ENCODE measurements around the gene SLC51A.
A peak's percentile ranks its signal among the peaks of the same experiment; 100 is the strongest.
"Not testable (repeated sequence)": the region's sequence is repeated elsewhere in the genome, so short reads cannot be mapped to it uniquely, and the experiment has no call there.

SLC51A gene

DNA sequence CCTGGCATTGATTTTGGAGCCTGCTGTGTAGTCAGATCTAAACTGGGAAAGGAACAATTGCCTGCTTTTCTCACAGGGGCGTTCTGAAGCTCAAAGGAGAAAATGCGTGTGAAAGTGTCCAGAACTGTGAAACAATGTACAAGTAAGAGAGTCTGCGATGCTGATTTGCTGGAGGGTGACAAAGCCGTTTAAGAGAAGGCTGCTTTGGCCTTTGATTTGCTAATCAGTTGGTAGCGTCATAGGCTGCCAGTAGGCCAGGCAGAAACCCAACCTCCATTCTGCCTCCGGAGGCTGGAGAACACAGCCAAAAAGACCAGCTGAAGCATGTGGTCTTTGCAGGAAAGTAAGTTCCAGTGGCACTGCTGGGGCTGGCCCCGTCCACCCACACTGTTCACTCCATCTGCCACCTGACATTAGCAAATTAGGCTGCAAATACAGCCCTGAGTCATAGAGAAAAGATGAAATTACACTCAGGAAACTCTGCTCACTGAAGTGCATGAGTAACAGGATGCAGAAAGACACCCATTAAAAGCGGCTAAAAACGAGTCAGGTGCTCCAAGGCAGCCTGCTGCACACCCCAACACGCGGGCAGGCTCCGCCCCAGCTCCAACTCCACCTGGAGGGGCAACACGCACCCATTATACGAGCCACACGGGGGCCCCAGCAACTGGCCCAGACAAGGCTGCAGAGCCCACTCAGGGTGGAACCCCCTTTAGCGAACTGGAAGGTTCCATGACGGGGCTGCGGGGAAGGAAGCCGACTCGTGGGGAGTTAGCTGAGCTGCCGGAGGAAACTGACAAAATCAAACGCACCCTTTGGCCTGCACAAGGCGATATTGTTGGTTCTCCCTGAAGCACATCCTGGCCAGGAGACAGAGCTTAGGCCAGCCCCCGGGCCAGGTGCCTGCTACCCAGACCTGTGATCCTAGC lies 36.7 kb upstream of the SLC51A start:
- Histone ChIP-seq H3K4me1 (ENCODE audit: control insufficient read depth, insufficient read depth, low read length) (no peaks in the 10 kb centered on the region), H3K27ac (ENCODE audit: low read length) (no peak overlapping the region), H3K9me3 (ENCODE audit: control insufficient read depth in 2 of 2, low read length in 2 of 2) (no peaks in the 10 kb centered on the region), H3K36me3 (ENCODE audit: control insufficient read depth in 2 of 2, insufficient read depth in 2 of 2, low read length in 2 of 2) (no peaks in the 10 kb centered on the region), H3K27me3 (ENCODE audit: control insufficient read depth in 1 of 2, insufficient read depth in 2 of 2, low read length in 2 of 2) (no peaks in the 10 kb centered on the region), H3K4me3 (ENCODE audit: low read length in 2 of 2) (no peak overlapping the region), H3K9ac (ENCODE audit: low read length in 2 of 2) (no peak overlapping the region)

- Histone ChIP-seq H3K4me3 (ENCODE audit: low read length in 2 of 2) (no peak overlapping the region), H3K27ac (ENCODE audit: low read length) (no peak overlapping the region), H3K36me3 (ENCODE audit: control insufficient read depth in 2 of 2, insufficient read depth in 2 of 2, low read length in 2 of 2) (no peaks in the 10 kb centered on the region), H3K9me3 (ENCODE audit: control insufficient read depth in 2 of 2, low read length in 2 of 2) (no peaks in the 10 kb centered on the region), H3K9ac (ENCODE audit: low read length in 2 of 2) (no peak overlapping the region), H3K27me3 (ENCODE audit: control insufficient read depth in 1 of 2, insufficient read depth in 2 of 2, low read length in 2 of 2) (no peaks in the 10 kb centered on the region), H3K4me1 (ENCODE audit: control insufficient read depth, insufficient read depth, low read length) (no peaks in the 10 kb centered on the region)
Observed at GRCh38 chr3:196180346-196180745, 36.0 kb upstream of the SLC51A start.

- Histone ChIP-seq H3K36me3 (ENCODE audit: control insufficient read depth in 2 of 2, insufficient read depth in 2 of 2, low read length in 2 of 2) (no peaks in the 10 kb centered on the region), H3K4me1 (ENCODE audit: control insufficient read depth, insufficient read depth, low read length) (no peaks in the 10 kb centered on the region), H3K27ac (ENCODE audit: low read length) (no peak overlapping the region), H3K27me3 (ENCODE audit: control insufficient read depth in 1 of 2, insufficient read depth in 2 of 2, low read length in 2 of 2) (no peaks in the 10 kb centered on the region), H3K9ac (ENCODE audit: low read length in 2 of 2) (no peak overlapping the region), H3K9me3 (ENCODE audit: control insufficient read depth in 2 of 2, low read length in 2 of 2) (no peaks in the 10 kb centered on the region), H3K4me3 (ENCODE audit: low read length in 2 of 2) (no peak overlapping the region)
Observed at GRCh38 chr3:196181127-196181546, 35.2 kb upstream of the SLC51A start.

DNA sequence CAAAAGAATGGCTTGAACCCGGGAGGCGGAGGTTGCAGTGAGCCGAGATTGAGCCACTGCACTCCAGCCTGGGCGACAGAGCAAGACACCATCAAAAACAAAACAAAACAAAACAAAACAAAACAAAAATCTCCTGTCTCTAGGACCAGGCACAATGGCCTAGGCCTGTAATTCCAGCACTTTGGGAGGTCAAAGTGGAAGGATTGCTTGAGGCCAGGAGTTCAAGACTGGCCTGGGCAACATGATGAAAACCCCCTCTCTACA lies 32.2 kb upstream of the SLC51A start:
- H3K36me3 ChIP-seq (ENCODE audit: control insufficient read depth in 2 of 2, insufficient read depth in 2 of 2, low read length in 2 of 2); H3K27ac ChIP-seq (ENCODE audit: low read length); H3K9me3 ChIP-seq (ENCODE audit: control insufficient read depth in 2 of 2, low read length in 2 of 2); H3K4me3 ChIP-seq (ENCODE audit: low read length in 2 of 2); H3K9ac ChIP-seq (ENCODE audit: low read length in 2 of 2); H3K27me3 ChIP-seq (ENCODE audit: control insufficient read depth in 1 of 2, insufficient read depth in 2 of 2, low read length in 2 of 2); H3K4me1 ChIP-seq (ENCODE audit: control insufficient read depth, insufficient read depth, low read length): not testable (repeated sequence)

DNA sequence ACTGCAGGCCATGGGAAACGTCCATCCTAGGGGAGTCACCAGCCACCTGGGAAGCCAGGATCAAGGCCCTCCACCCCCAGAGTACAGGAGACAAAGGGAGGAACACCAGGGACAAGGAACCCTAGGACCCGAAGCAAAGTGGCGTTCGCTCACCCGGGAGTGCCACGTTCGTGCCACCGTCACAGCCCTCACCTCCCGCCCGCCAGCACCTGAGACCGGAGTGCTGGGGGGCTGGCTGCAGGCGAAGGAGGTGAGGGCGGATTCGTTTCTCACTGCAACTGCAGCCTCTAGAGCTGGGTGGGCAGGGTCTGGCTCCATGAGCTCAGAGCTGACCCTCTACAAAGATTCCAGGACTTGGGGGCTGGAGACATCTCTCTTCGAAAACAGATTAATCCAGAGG lies 31.5 kb upstream of the SLC51A start:
- no peak overlapping the region for H3K9ac ChIP-seq (ENCODE audit: low read length in 2 of 2)
- H3K27me3 ChIP-seq (ENCODE audit: control insufficient read depth in 1 of 2, insufficient read depth in 2 of 2, low read length in 2 of 2), result no peaks in the 10 kb centered on the region
- H3K4me1 ChIP-seq (ENCODE audit: control insufficient read depth, insufficient read depth, low read length), result peaks cover 5% of the 10 kb centered on the region
- H3K4me3 ChIP-seq (ENCODE audit: low read length in 2 of 2), result no peak overlapping the region
- H3K9me3 ChIP-seq (ENCODE audit: control insufficient read depth in 2 of 2, low read length in 2 of 2), result no peaks in the 10 kb centered on the region
- H3K27ac ChIP-seq (ENCODE audit: low read length), result no peak overlapping the region
- H3K36me3 ChIP-seq (ENCODE audit: control insufficient read depth in 2 of 2, insufficient read depth in 2 of 2, low read length in 2 of 2), result no peaks in the 10 kb centered on the region

- no peaks in the 10 kb centered on the region for H3K27me3 ChIP-seq (ENCODE audit: control insufficient read depth in 1 of 2, insufficient read depth in 2 of 2, low read length in 2 of 2)
- no peak overlapping the region for H3K27ac ChIP-seq (ENCODE audit: low read length)
- H3K9ac ChIP-seq (ENCODE audit: low read length in 2 of 2), result peak overlapping the region; percentile 42 to 50
- H3K4me1 ChIP-seq (ENCODE audit: control insufficient read depth, insufficient read depth, low read length), result peaks cover 5% of the 10 kb centered on the region
- no peak overlapping the region for H3K4me3 ChIP-seq (ENCODE audit: low read length in 2 of 2)
- H3K9me3 ChIP-seq (ENCODE audit: control insufficient read depth in 2 of 2, low read length in 2 of 2), result no peaks in the 10 kb centered on the region
- H3K36me3 ChIP-seq (ENCODE audit: control insufficient read depth in 2 of 2, insufficient read depth in 2 of 2, low read length in 2 of 2), result no peaks in the 10 kb centered on the region
Observed at GRCh38 chr3:196186651-196187573, 29.4 kb upstream of the SLC51A start.

- H3K9ac ChIP-seq (ENCODE audit: low read length in 2 of 2), result no peak overlapping the region
- H3K27ac ChIP-seq (ENCODE audit: low read length), result no peak overlapping the region
- H3K36me3 ChIP-seq (ENCODE audit: control insufficient read depth in 2 of 2, insufficient read depth in 2 of 2, low read length in 2 of 2), result no peaks in the 10 kb centered on the region
- no peaks in the 10 kb centered on the region for H3K9me3 ChIP-seq (ENCODE audit: control insufficient read depth in 2 of 2, low read length in 2 of 2)
- H3K4me1 ChIP-seq (ENCODE audit: control insufficient read depth, insufficient read depth, low read length), result peaks cover 11% of the 10 kb centered on the region
- no peaks in the 10 kb centered on the region for H3K27me3 ChIP-seq (ENCODE audit: control insufficient read depth in 1 of 2, insufficient read depth in 2 of 2, low read length in 2 of 2)
- no peak overlapping the region for H3K4me3 ChIP-seq (ENCODE audit: low read length in 2 of 2)
Observed at GRCh38 chr3:196189566-196190347, 26.6 kb upstream of the SLC51A start.

GRCh38 chr3:196192036-196192523 lies 24.3 kb upstream of the SLC51A start:
- H3K9me3 ChIP-seq (ENCODE audit: control insufficient read depth in 2 of 2, low read length in 2 of 2), result no peaks in the 10 kb centered on the region
- H3K9ac ChIP-seq (ENCODE audit: low read length in 2 of 2), result no peak overlapping the region
- H3K27me3 ChIP-seq (ENCODE audit: control insufficient read depth in 1 of 2, insufficient read depth in 2 of 2, low read length in 2 of 2), result no peaks in the 10 kb centered on the region
- no peak overlapping the region for H3K27ac ChIP-seq (ENCODE audit: low read length)
- no peaks in the 10 kb centered on the region for H3K36me3 ChIP-seq (ENCODE audit: control insufficient read depth in 2 of 2, insufficient read depth in 2 of 2, low read length in 2 of 2)
- H3K4me3 ChIP-seq (ENCODE audit: low read length in 2 of 2), result no peak overlapping the region
- H3K4me1 ChIP-seq (ENCODE audit: control insufficient read depth, insufficient read depth, low read length), result peaks cover 6% of the 10 kb centered on the region

- Histone ChIP-seq H3K27ac (ENCODE audit: low read length) (no peak overlapping the region), H3K4me3 (ENCODE audit: low read length in 2 of 2) (no peak overlapping the region), H3K27me3 (ENCODE audit: control insufficient read depth in 1 of 2, insufficient read depth in 2 of 2, low read length in 2 of 2) (no peaks in the 10 kb centered on the region), H3K9ac (ENCODE audit: low read length in 2 of 2) (no peak overlapping the region), H3K4me1 (ENCODE audit: control insufficient read depth, insufficient read depth, low read length) (peaks cover 6% of the 10 kb centered on the region), H3K36me3 (ENCODE audit: control insufficient read depth in 2 of 2, insufficient read depth in 2 of 2, low read length in 2 of 2) (no peaks in the 10 kb centered on the region), H3K9me3 (ENCODE audit: control insufficient read depth in 2 of 2, low read length in 2 of 2) (no peaks in the 10 kb centered on the region)
Observed at GRCh38 chr3:196192524-196193051, 23.7 kb upstream of the SLC51A start.

- Histone ChIP-seq H3K4me1 (ENCODE audit: control insufficient read depth, insufficient read depth, low read length) (peaks cover 6% of the 10 kb centered on the region), H3K4me3 (ENCODE audit: low read length in 2 of 2) (no peak overlapping the region), H3K9ac (ENCODE audit: low read length in 2 of 2) (no peak overlapping the region), H3K27me3 (ENCODE audit: control insufficient read depth in 1 of 2, insufficient read depth in 2 of 2, low read length in 2 of 2) (no peaks in the 10 kb centered on the region), H3K27ac (ENCODE audit: low read length) (no peak overlapping the region), H3K9me3 (ENCODE audit: control insufficient read depth in 2 of 2, low read length in 2 of 2) (no peaks in the 10 kb centered on the region), H3K36me3 (ENCODE audit: control insufficient read depth in 2 of 2, insufficient read depth in 2 of 2, low read length in 2 of 2) (no peaks in the 10 kb centered on the region)
Observed at GRCh38 chr3:196193133-196193735, 23.1 kb upstream of the SLC51A start.
